Measurements from ENCODE around the gene TBRG4.

TBRG4 gene

GRCh38 chr7:45055016-45055415 lies 56.5 kb downstream of the TBRG4 start:
- DNase-seq (ENCODE audit: low spot score), result no peak

DNA sequence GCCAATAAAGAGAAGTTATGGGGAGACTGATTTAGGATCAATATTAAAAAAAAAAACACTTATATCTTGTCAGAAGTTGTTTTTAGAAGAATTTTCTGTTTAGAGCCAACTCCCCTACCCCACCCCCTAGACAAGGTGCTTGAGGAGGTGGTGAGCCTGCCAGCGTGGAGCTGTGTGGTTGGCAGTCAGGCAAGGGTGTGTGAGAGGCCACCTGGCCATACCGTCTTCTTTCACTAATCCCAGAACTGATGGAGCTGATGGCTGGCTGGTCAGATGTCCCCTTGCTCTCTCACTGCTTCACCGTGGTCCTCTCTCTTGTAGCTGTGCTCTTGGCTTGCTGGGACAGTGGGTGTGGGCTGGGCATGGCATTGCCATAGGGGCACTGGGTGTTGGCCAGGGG lies 57.1 kb downstream of the TBRG4 start:
- DNase-seq (ENCODE audit: low spot score), result no peak

- no peak for DNase-seq (ENCODE audit: low spot score)
Observed at GRCh38 chr7:45053941-45054340, 57.6 kb downstream of the TBRG4 start.

DNA sequence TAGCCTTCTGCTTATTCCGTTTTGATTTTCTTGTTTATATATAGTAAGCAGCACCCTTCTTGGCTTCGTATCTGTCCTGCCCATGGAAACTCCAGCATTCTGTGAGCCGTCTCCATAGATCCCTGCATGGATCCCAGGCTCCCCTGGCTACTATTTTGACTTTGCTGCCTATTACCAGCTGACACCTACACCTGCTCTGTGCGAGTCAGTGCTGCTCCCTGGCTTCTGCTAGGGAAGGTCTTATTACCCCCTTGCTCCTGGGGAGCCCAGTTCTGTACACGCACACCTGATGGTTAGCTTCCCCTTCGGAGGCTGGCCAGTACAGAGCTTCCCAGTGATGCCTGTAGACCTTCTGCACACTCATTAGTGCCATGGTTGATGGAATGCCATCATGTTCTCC lies 58.1 kb downstream of the TBRG4 start:
- DNase-seq (ENCODE audit: low spot score), result no peak

- no peak for DNase-seq (ENCODE audit: low spot score)
Observed at GRCh38 chr7:45052011-45052410, 59.5 kb downstream of the TBRG4 start.

GRCh38 chr7:45050198-45050597 lies 61.3 kb downstream of the TBRG4 start:
- DNase-seq (ENCODE audit: low spot score), result no peak
